HG02970 (cell line): ENCODE results near the gene RBSN.
A peak's percentile ranks its signal among the peaks of the same experiment; 100 is the strongest.

Experiments
- ATAC-seq: cut with Tn5 transposase; IDR thresholded peaks from one replicate; pipeline ENCODE4 v1.9.1; 2021; ENCODE audit warnings: mild to moderate bottlenecking, moderate library complexity, moderate number of reproducible peaks; ENCODE audit not compliant: unreplicated experiment, low FRiP score

The RBSN gene

GRCh38 chr3:15102256-15102655 lies 3.3 kb upstream of the RBSN start:
- ATAC-seq = no peak

- peak; percentile 16 for ATAC-seq
These were observed 583 bp upstream of the RBSN start for GRCh38 chr3:15099364-15100098.

DNA sequence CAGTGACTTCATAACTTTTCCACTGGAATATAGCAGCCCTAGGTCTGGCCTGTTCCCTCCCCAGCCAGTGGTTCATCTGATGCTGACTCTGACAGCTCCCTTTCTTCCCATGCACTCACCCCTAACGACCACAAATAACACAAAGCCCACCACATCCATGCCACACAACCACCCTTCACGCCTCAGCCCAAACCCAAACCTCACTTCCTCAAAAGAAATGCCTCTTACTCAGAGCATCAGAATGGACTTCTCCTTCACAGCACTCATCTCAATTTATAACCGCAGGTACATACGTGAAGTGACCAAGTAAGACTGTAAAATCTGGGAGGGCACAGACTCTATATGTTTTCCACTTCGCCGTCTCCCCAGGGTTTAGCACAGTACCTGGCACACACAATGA lies 1.1 kb downstream of the RBSN start:
- no peak for ATAC-seq

- ATAC-seq = no peak
These were observed 2.9 kb downstream of the RBSN start for GRCh38 chr3:15096046-15096445.

GRCh38 chr3:15094187-15094875 lies 4.6 kb downstream of the RBSN start:
- ATAC-seq = no peak

DNA sequence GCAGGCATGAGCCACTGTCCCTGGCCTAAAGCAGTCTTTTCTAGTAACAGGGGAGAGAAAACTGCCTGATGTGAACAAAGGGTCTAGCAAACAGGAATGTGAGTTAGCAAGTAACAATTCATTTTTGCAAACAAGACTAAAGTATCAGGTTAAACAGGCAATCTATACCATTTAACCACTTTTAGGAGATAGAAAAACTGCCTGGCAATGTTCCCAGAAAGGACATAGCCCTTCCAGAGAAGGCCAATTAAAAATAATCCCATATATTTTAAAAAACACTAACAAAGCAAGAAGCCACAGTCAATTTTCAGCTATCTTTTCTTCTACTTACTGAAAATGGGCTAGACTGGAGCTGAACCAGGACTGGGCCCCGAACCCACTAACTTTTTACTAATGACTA lies 6.3 kb downstream of the RBSN start:
- ATAC-seq = no peak

- ATAC-seq = no peak
These were observed 7.4 kb downstream of the RBSN start for GRCh38 chr3:15091575-15091974.

DNA sequence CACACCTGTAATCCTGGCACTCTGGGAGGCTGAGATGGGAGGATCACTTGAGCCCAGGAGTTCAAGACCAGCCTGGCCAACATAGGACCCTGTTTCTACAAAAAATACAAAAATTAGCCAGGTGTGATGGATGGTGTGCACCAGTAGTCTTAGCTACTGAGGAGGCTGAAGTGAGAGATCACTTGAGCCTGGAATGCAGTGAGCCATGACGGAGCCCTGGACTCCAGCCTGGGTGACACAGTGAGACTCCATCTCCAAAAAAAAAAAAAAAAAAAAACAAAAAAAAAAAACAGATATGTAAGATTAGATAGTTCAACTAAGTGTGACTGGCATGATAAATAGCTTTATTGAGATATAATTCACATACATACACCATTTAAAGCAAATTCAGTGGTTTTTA lies 9.7 kb downstream of the RBSN start:
- no peak for ATAC-seq

DNA sequence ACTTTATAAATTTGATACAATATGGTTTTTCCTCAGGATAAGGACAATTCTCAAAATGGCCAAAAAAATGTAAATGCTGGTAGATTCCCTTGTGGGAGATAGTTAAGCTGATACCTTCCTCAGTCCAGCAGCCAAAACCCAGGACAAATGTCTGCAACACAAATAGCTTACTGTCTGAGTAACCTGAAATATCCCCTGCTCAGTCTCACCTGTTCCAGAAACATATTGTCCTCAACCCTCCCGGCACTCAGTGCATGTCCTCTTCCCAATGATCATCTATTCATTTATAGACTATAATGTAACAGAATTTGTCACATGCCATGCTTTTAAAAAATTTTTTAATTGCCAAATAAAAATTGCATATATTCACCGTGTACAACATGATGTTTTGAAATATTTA lies 12.2 kb downstream of the RBSN start:
- ATAC-seq = no peak

GRCh38 chr3:15086263-15086662 lies 12.7 kb downstream of the RBSN start:
- no peak for ATAC-seq

DNA sequence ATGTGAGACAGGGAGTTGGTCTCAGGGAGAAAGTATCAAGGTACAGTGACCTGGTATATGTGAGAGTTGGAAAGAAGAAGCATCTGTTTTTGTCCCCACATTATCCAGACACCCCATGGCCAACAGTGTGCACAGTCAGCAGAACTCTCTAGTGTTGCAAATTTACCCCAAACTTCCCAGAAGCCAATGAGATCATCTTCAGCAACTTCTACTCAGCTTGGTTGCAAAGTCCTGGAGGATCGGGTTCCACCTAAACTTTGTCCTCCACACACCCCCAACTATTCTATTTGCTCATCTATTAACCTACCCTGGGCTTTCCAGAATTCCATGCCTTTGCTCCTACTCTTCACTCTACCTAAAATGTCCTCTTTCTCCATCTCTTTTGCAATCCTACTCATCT lies 15.7 kb downstream of the RBSN start:
- ATAC-seq = no peak

DNA sequence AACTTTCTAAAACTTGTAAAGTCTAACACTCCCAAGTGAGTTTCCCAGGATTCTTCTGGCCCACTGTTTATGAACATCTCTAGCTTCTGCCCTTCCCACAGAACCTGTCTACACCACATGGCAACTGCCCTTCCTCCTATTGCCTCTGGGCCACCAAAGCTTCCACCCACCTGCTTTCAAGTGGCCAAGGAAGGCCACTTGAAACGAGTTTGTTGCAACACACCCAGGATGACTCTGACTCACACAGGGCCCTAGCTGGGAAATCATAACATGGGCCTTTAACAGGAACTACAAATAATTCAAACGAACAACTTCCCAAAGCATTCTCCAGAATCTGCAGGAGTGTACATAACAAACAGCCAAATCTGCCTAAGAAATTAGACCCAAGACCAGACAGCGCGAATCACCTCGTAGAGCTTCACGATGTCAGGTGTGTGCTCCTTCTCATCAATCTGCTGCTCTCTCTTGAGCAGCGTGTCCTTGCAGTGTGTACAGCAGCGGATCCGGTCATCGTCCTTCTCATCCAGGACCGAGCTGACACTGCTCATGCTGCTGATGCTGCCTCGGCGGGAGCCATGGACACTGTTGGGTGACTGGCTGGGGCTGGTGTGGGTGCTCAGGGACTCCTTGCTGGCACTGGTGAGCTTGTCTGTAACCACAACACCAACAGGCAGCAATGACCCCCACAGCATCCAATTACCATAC lies 16.8 kb downstream of the RBSN start:
- no peak for ATAC-seq

DNA sequence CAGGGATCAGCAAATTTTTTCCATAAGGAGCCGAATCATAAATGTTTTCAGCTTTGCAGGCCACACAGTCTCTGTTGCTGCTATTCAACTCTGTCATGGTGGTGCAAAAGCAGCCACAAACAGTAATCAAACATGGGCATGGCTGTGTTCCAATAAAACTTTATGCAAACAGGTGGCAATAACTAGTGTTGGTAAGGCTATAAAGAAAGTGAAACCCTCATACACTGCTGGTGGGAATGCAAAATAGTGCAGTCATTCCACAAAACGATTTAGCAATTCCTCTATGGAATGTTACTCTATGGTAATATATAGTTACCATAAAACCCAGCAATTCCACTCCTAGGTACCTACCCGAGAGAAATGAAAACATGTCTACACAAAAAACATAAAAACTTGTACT lies 19.9 kb downstream of the RBSN start:
- no peak for ATAC-seq

GRCh38 chr3:15074500-15074899 lies 24.4 kb downstream of the RBSN start:
- no peak for ATAC-seq

- ATAC-seq = no peak
These were observed 27.2 kb downstream of the RBSN start for GRCh38 chr3:15071699-15072098.

DNA sequence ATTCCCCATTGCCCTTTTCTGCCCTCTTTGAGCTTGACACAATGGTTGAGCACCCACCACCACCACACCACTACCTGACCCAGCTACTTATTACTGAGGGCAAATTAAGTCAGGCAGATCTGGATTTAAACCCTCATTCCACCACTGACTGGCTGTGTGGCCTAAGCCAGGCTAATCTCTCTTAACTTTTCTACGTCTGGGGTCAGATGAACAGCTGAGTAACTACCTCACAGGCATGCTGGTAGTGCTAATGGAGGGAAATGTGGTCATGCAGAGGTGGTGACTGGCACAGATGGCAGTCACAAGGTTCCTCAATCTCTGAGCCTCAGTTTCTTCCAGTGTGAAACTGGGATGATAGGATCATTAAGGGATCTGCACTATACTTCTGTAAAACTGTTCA lies 29.5 kb downstream of the RBSN start:
- ATAC-seq = no peak

DNA sequence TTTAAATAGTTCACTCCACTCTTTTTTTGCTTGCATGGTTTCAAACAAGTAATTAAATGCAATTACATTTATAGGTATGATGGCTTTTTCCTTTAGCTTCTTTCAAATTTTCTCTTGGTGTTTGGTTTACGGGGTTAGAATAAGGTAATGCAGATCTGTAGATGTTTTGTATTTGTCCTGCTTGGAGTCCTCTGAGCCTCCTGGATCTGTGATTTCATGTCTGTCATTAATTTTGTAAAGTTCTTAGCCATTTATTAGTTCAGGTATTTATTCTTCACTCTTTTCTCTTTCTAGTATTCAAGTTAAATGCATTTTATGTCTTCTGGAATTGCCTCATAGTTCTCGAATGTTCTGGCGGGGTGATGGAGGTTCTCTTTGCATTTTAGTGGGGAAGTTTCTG lies 32.5 kb downstream of the RBSN start:
- ATAC-seq = no peak

DNA sequence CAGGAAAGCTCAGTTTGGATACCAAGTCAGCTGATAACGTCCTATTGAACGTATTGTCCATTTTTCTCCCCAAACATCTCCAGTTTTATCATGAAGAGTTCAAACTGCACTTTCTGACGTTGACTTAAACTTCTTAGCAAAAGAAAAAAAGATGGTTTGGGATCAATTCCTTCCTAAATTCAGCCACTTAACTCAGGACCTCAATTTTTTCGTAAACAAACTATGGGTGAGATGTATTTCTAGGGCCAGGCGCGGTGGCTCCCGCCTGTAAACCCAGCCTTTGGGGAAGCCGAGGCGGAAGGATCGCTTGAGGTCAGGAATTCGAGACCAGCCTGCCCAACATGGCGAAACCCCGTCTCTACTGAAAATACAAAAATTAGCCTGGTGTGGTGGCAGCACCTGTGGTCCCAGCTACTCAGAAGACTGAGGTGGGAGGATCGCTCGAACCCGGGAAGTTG lies 33.4 kb downstream of the RBSN start:
- ATAC-seq = no peak

GRCh38 chr3:15064835-15065549 lies 34.0 kb downstream of the RBSN start, which contains the start of gene MRPS25:
TSS of gene MRPS25 (minus strand) at chr3:15065315. CDS start at chr3:15065194, 121 bp downstream.
- peak; percentile 95 for ATAC-seq

GRCh38 chr3:15064299-15064834 lies 34.6 kb downstream of the RBSN start:
- ATAC-seq = no peak
